Measurements from ENCODE around the gene TBC1D25.

The TBC1D25 gene

DNA sequence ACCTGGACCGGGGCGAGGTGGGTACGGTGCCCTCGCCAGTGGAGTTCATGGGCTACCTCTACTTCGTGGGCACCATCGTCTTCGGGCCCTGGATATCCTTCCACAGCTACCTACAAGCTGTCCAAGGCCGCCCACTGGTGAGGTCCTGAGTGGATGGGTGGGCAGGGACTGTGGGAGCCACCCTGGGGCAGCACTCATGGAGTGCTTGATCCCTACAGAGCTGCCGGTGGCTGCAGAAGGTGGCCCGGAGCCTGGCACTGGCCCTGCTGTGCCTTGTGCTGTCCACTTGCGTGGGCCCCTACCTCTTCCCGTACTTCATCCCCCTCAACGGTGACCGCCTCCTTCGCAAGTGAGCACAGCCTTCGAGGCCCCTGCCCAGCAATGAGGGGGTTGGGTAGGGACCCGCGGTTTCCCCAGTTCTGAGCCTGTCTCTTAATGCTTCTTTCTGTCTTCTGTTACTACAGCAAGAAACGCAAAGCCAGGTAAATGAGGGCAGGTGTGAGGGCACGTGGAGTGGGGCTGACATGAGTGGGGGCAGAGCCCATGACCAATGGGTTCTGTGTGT lies 27.1 kb upstream of the TBC1D25 start:
- Histone ChIP-seq H2AFZ (ENCODE audit: low read depth, low read length) (no peak overlapping the region), H2BK15ac (ENCODE audit: low read depth, poor library complexity, severe bottlenecking) (no peak overlapping the region), H2AK5ac (ENCODE audit: low read length, severe bottlenecking) (no peak overlapping the region), H3K79me1 (replicated peaks; ENCODE audit: low read length, poor library complexity, severe bottlenecking) (peaks cover 4% of the 10 kb centered on the region), H3K14ac (ENCODE audit: low read length in 2 of 2) (no peak overlapping the region), H3K27ac (ENCODE audit: low read length, poor library complexity, severe bottlenecking) (no peak overlapping the region), H3K4me1 (ENCODE audit: control insufficient read depth, insufficient read depth, low read depth, low read length) (peaks cover 10% of the 10 kb centered on the region), H4K8ac (ENCODE audit: low read length) (no peak overlapping the region), H3K9ac (ENCODE audit: low read length) (no peak overlapping the region), H2BK120ac (ENCODE audit: low read depth, low read length) (no peak overlapping the region), H3K4ac (ENCODE audit: low read depth in 1 of 2, low read length in 2 of 2) (no peak overlapping the region), H3K27me3 (ENCODE audit: control insufficient read depth in 1 of 2, insufficient read depth in 1 of 2, low read length in 2 of 2) (no peaks in the 10 kb centered on the region), H3K36me3 (ENCODE audit: control insufficient read depth in 1 of 2, insufficient read depth in 2 of 2, low read depth in 1 of 2, low read length in 2 of 2) (peaks cover 22 to 40% of the 10 kb centered on the region in 2 experiments), H3K23ac (ENCODE audit: low read length in 2 of 2) (no peak overlapping the region), H3K4me3 (ENCODE audit: insufficient read depth in 1 of 2, low read depth in 1 of 2, low read length in 2 of 2) (no peak overlapping the region), H2BK5ac (ENCODE audit: low read depth, low read length, poor library complexity, severe bottlenecking) (no peak overlapping the region), H3K18ac (ENCODE audit: low read depth in 1 of 2, low read length in 2 of 2) (no peak overlapping the region), H3K4me2 (ENCODE audit: low read length, poor library complexity, severe bottlenecking) (no peak overlapping the region), H2BK12ac (ENCODE audit: low read length in 2 of 2) (no peak overlapping the region), H3K9me3 (ENCODE audit: control insufficient read depth, low read length) (no peaks in the 10 kb centered on the region), H4K91ac (ENCODE audit: low read length) (peak overlapping the region; percentile 50)
- no peak for DNase-seq
- WGBS = 94% methylated on average over 7 of the region's 20 CpGs

DNA sequence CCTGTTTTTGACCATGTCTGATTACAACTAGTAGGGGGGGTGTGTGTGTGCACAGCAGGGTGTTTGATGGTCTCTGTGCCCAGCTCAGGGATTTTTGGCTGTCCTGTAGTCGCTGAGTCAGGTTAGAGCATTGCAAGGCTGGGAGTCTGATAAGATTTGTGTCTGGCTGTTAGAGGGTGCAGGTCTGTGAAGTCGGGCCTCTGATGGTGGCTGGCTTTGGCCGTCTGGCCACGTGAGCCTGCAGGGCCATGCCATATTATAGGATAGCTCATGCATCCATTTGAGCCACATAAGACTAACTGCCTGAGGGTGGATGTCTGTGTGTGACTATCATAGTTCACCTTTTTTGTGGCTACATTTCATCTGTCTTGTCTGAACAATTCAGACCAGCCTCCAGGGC lies 25.8 kb upstream of the TBC1D25 start:
- no peak for DNase-seq
- WGBS = 77% methylated on average over 4 of the region's 4 CpGs
- no peak overlapping the region for H2BK12ac ChIP-seq (ENCODE audit: low read length in 2 of 2)
- H3K4me3 ChIP-seq (ENCODE audit: insufficient read depth in 1 of 2, low read depth in 1 of 2, low read length in 2 of 2) = no peak overlapping the region
- H3K14ac ChIP-seq (ENCODE audit: low read length in 2 of 2) = no peak overlapping the region
- H3K23ac ChIP-seq (ENCODE audit: low read length in 2 of 2) = no peak overlapping the region
- no peak overlapping the region for H2BK120ac ChIP-seq (ENCODE audit: low read depth, low read length)
- no peaks in the 10 kb centered on the region for H3K27me3 ChIP-seq (ENCODE audit: control insufficient read depth in 1 of 2, insufficient read depth in 1 of 2, low read length in 2 of 2)
- H3K27ac ChIP-seq (ENCODE audit: low read length, poor library complexity, severe bottlenecking) = no peak overlapping the region
- no peak overlapping the region for H3K18ac ChIP-seq (ENCODE audit: low read depth in 1 of 2, low read length in 2 of 2)
- no peak overlapping the region for H2BK15ac ChIP-seq (ENCODE audit: low read depth, poor library complexity, severe bottlenecking)
- H2AK5ac ChIP-seq (ENCODE audit: low read length, severe bottlenecking) = no peak overlapping the region
- no peak overlapping the region for H4K91ac ChIP-seq (ENCODE audit: low read length)
- H3K4me1 ChIP-seq (ENCODE audit: control insufficient read depth, insufficient read depth, low read depth, low read length) = peaks cover 10% of the 10 kb centered on the region
- peaks cover 22 to 40% of the 10 kb centered on the region in 2 experiments for H3K36me3 ChIP-seq (ENCODE audit: control insufficient read depth in 1 of 2, insufficient read depth in 2 of 2, low read depth in 1 of 2, low read length in 2 of 2)
- no peak overlapping the region for H3K4me2 ChIP-seq (ENCODE audit: low read length, poor library complexity, severe bottlenecking)
- no peak overlapping the region for H2BK5ac ChIP-seq (ENCODE audit: low read depth, low read length, poor library complexity, severe bottlenecking)
- H3K9ac ChIP-seq (ENCODE audit: low read length) = no peak overlapping the region
- H3K9me3 ChIP-seq (ENCODE audit: control insufficient read depth, low read length) = no peaks in the 10 kb centered on the region
- H3K79me1 ChIP-seq (replicated peaks; ENCODE audit: low read length, poor library complexity, severe bottlenecking) = peaks cover 4% of the 10 kb centered on the region
- no peak overlapping the region for H2AFZ ChIP-seq (ENCODE audit: low read depth, low read length)
- no peak overlapping the region for H3K4ac ChIP-seq (ENCODE audit: low read depth in 1 of 2, low read length in 2 of 2)
- H4K8ac ChIP-seq (ENCODE audit: low read length) = no peak overlapping the region

DNA sequence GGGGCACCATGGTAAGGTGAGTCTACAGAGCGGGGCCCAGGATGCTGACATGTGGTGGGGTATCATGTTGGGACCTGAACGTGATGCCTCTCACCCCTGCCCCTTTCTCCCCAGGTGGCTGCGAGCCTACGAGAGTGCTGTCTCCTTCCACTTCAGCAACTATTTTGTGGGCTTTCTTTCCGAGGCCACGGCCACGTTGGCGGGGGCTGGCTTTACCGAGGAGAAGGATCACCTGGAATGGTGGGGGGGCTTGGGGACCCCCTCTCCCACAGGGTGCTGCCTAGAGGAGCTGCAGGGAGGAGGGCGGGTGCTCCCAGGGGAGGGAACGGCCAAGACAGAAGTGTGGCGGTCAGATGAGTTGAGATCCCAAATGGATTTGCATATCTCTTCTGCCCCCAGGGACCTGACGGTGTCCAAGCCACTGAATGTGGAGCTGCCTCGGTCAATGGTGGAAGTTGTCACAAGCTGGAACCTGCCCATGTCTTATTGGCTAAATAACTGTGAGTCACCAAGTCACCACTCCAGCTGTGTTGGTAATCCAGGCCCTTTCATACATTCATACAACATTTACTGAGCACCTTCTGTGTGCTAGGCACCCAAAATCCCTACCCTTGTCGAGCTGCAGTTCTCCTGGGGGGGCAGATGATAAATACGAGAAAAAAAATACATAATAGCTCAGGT lies 25.2 kb upstream of the TBC1D25 start:
- H2BK120ac ChIP-seq (ENCODE audit: low read depth, low read length) = no peak overlapping the region
- H2BK5ac ChIP-seq (ENCODE audit: low read depth, low read length, poor library complexity, severe bottlenecking) = no peak overlapping the region
- no peak overlapping the region for H2AK5ac ChIP-seq (ENCODE audit: low read length, severe bottlenecking)
- H3K27me3 ChIP-seq (ENCODE audit: control insufficient read depth in 1 of 2, insufficient read depth in 1 of 2, low read length in 2 of 2) = no peaks in the 10 kb centered on the region
- H4K8ac ChIP-seq (ENCODE audit: low read length) = no peak overlapping the region
- no peak overlapping the region for H4K91ac ChIP-seq (ENCODE audit: low read length)
- no peak overlapping the region for H3K18ac ChIP-seq (ENCODE audit: low read depth in 1 of 2, low read length in 2 of 2)
- no peak overlapping the region for H3K14ac ChIP-seq (ENCODE audit: low read length in 2 of 2)
- H3K4me3 ChIP-seq (ENCODE audit: insufficient read depth in 1 of 2, low read depth in 1 of 2, low read length in 2 of 2) = no peak overlapping the region
- H3K79me1 ChIP-seq (replicated peaks; ENCODE audit: low read length, poor library complexity, severe bottlenecking) = peaks cover 4% of the 10 kb centered on the region
- H2BK15ac ChIP-seq (ENCODE audit: low read depth, poor library complexity, severe bottlenecking) = no peak overlapping the region
- H3K4me2 ChIP-seq (ENCODE audit: low read length, poor library complexity, severe bottlenecking) = no peak overlapping the region
- no peak overlapping the region for H2BK12ac ChIP-seq (ENCODE audit: low read length in 2 of 2)
- H3K27ac ChIP-seq (ENCODE audit: low read length, poor library complexity, severe bottlenecking) = no peak overlapping the region
- H3K4ac ChIP-seq (ENCODE audit: low read depth in 1 of 2, low read length in 2 of 2) = no peak overlapping the region
- H3K9ac ChIP-seq (ENCODE audit: low read length) = no peak overlapping the region
- peaks cover 22 to 40% of the 10 kb centered on the region in 2 experiments for H3K36me3 ChIP-seq (ENCODE audit: control insufficient read depth in 1 of 2, insufficient read depth in 2 of 2, low read depth in 1 of 2, low read length in 2 of 2)
- no peak overlapping the region for H3K23ac ChIP-seq (ENCODE audit: low read length in 2 of 2)
- no peaks in the 10 kb centered on the region for H3K9me3 ChIP-seq (ENCODE audit: control insufficient read depth, low read length)
- H3K4me1 ChIP-seq (ENCODE audit: control insufficient read depth, insufficient read depth, low read depth, low read length) = peaks cover 10% of the 10 kb centered on the region
- DNase-seq = no peak
- no peak overlapping the region for H2AFZ ChIP-seq (ENCODE audit: low read depth, low read length)
- WGBS = 97% methylated on average over 13 of the region's 16 CpGs

DNA sequence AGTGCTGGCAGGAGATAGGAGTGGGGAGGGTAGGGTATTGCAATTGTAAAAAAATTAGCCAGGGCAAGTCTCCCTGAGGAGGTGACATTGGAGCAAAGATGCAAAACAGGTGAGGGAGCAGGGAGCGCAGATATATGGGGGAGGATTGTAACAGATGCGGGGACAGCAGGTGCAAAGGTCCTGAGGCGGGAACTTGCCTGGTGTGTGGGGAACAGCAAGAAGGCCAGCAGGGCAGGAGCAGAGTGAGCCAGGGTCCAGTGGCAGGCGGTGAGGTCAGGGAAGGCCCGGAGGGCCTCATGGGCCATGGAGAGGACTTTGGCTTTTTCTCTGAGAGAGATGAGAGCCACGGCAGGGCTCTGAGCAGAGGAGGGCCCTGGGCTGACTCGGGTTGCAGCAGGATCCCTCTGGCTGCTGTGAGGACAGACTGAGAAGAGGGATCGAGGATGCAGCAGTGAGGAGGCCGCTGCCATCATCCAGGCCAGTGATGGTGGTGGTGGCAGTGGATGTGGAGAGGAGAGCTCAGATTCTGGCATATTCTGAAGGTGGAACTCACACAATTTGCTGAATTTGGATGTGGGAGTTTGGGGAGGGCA lies 24.6 kb upstream of the TBC1D25 start:
- Histone ChIP-seq H3K9ac (ENCODE audit: low read length) (no peak overlapping the region), H2BK120ac (ENCODE audit: low read depth, low read length) (no peak overlapping the region), H3K4me3 (ENCODE audit: insufficient read depth in 1 of 2, low read depth in 1 of 2, low read length in 2 of 2) (no peak overlapping the region), H2BK5ac (ENCODE audit: low read depth, low read length, poor library complexity, severe bottlenecking) (no peak overlapping the region), H3K79me1 (replicated peaks; ENCODE audit: low read length, poor library complexity, severe bottlenecking) (peaks cover 4% of the 10 kb centered on the region), H4K8ac (ENCODE audit: low read length) (no peak overlapping the region), H3K4me2 (ENCODE audit: low read length, poor library complexity, severe bottlenecking) (no peak overlapping the region), H2BK15ac (ENCODE audit: low read depth, poor library complexity, severe bottlenecking) (no peak overlapping the region), H3K23ac (ENCODE audit: low read length in 2 of 2) (no peak overlapping the region), H3K4me1 (ENCODE audit: control insufficient read depth, insufficient read depth, low read depth, low read length) (peaks cover 3% of the 10 kb centered on the region), H3K36me3 (ENCODE audit: control insufficient read depth in 1 of 2, insufficient read depth in 2 of 2, low read depth in 1 of 2, low read length in 2 of 2) (peaks cover 22 to 40% of the 10 kb centered on the region in 2 experiments), H2BK12ac (ENCODE audit: low read length in 2 of 2) (no peak overlapping the region), H4K91ac (ENCODE audit: low read length) (no peak overlapping the region), H3K27me3 (ENCODE audit: control insufficient read depth in 1 of 2, insufficient read depth in 1 of 2, low read length in 2 of 2) (no peaks in the 10 kb centered on the region), H3K27ac (ENCODE audit: low read length, poor library complexity, severe bottlenecking) (no peak overlapping the region), H3K14ac (ENCODE audit: low read length in 2 of 2) (no peak overlapping the region), H2AK5ac (ENCODE audit: low read length, severe bottlenecking) (no peak overlapping the region), H2AFZ (ENCODE audit: low read depth, low read length) (no peak overlapping the region), H3K9me3 (ENCODE audit: control insufficient read depth, low read length) (no peaks in the 10 kb centered on the region), H3K18ac (ENCODE audit: low read depth in 1 of 2, low read length in 2 of 2) (no peak overlapping the region), H3K4ac (ENCODE audit: low read depth in 1 of 2, low read length in 2 of 2) (no peak overlapping the region)
- no peak for DNase-seq
- 94% methylated on average over 9 of the region's 9 CpGs for WGBS

Measured in mesenchymal stem cell (in vitro differentiated cells and primary cell).